ENCODE measurements around the gene LATS1.
A peak's percentile ranks its signal among the peaks of the same experiment; 100 is the strongest.

LATS1 gene

GRCh38 chr6:149657441-149657840 lies 60.5 kb downstream of the LATS1 start:
- DNase-seq, result no peak

- DNase-seq, result no peak
Measured at GRCh38 chr6:149651056-149651455, 66.8 kb downstream of the LATS1 start.

- peak; percentile 89 for DNase-seq
Measured at GRCh38 chr6:149648148-149649145, 69.5 kb downstream of the LATS1 start, which contains the start of gene KATNA1. Gene KATNA1, minus strand, starts transcription at chr6:149648714. Its CDS starts 10,167 bp downstream, at chr6:149638547.

GRCh38 chr6:149646599-149646998 lies 71.3 kb downstream of the LATS1 start:
- no peak for DNase-seq

- DNase-seq, result no peak
Measured at GRCh38 chr6:149642829-149643580, 74.9 kb downstream of the LATS1 start.

GRCh38 chr6:149636124-149636523 lies 81.8 kb downstream of the LATS1 start:
- DNase-seq, result no peak

GRCh38 chr6:149634315-149634714 lies 83.6 kb downstream of the LATS1 start:
- DNase-seq, result no peak

GRCh38 chr6:149628875-149629510 lies 88.9 kb downstream of the LATS1 start:
- DNase-seq, result no peak

GRCh38 chr6:149627672-149628071 lies 90.2 kb downstream of the LATS1 start:
- no peak for DNase-seq

GRCh38 chr6:149615805-149616204 lies 102.1 kb downstream of the LATS1 start:
- DNase-seq, result no peak

- no peak for DNase-seq
Measured at GRCh38 chr6:149614337-149614736, 103.6 kb downstream of the LATS1 start.

- DNase-seq, result no peak
Measured at GRCh38 chr6:149608381-149608982, 109.4 kb downstream of the LATS1 start.

All from CD4-positive, alpha-beta T cell treated with Interleukin-10 for 1 hour (primary cell).